EH (cell line): ENCODE results near the gene FAM237A.
A peak's percentile ranks its signal among the peaks of the same experiment; 100 is the strongest.

ENCODE experiments used
- DNase-seq: peaks from one replicate; pipeline ENCODE4 v3.0.0-alpha.2; 2015; ENCODE audit warnings: low read depth

FAM237A gene

DNA sequence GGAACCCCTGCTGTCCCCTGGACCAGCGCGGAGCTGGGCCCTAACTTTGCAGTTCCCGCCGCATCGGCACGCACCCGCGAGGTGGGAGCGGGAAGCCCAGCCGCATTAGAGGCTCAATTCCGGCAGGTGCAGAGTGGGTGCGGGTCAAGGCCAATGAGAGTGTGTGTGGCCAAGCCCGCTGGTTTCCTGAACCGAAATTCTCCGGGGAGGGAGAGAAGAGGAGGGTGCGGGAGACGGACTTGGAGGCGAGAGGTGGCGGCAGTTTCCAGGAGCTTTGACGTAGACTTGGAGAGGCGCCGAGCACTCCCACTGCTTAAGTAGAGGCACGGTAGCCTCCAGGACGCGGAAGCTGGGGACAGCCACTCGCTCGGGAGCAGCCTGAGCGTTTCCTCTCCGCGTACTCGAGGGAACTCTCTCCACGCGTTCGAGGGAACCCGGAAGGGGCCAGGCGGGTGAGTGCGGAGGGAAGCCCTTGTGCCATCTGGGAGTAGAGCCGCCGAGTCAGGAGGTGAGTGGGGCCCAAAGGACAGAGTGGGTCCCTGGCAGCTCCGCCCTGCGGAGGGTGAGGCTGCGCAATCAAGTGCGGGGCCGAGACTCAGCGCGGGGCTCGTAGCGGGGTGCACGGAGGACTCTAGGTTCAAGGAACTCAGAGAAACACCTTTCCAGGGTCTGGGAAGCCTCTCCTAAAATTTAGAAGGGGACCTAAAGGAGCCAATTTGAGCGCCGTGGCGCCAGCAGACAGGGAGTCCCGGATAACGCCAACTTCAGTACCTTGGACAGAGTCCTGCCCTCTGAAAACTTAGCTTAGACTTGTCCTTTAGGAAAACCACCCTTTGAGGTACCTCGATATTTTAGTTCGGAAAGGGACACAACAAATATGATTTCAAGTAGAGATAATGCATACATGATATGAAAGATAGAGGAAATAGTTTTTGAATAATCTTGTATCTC lies at the start of gene FAM237A:
Gene FAM237A, plus strand, starts transcription at position 413 of the 951 bp plus-strand sequence. CDS start 1,750 bp downstream, outside the sequence.
- peak; percentile 67 for DNase-seq

DNA sequence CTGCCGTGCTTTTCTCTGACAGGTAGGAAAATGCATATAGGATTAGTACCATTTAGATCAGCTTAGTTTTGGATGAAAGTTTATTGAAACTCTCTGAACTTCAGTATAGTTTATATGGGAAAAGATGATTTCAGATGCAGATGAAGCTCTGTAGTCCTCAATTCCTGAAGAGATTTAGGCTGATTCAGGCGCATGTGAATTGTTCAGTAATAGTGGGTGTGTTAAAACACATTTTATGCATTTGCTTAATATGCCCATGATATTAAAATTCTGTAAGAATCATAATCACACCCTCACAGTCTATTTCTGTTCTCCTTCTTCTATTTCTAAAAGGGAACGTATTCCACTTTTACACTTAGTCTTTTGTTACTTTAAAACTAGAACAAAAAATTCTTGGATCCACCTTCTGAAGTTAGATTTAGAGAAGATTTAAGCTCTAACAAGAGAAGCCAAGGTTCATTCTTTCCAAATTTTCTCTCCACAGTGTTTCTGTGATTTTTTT lies 44.5 kb upstream of the FAM237A start:
- DNase-seq = no peak

DNA sequence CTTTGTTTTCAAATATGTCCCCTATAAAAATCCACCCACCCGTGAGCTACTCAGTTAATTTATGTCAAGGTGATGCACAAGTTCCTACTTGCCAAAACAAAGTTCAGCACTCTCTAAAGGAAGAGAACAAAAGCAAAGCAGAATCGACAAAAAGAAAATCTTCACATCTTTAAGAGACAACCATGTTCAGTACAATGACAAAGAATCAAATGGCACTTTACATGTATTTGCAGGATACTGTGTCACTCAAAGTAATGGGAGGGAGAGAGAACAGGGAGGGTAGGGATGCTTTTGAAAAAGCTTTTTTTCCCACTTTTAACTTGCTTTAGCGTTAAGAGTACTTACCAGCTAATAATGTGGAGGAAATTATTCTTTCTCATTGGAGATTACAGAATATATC lies 39.0 kb upstream of the FAM237A start:
- no peak for DNase-seq

DNA sequence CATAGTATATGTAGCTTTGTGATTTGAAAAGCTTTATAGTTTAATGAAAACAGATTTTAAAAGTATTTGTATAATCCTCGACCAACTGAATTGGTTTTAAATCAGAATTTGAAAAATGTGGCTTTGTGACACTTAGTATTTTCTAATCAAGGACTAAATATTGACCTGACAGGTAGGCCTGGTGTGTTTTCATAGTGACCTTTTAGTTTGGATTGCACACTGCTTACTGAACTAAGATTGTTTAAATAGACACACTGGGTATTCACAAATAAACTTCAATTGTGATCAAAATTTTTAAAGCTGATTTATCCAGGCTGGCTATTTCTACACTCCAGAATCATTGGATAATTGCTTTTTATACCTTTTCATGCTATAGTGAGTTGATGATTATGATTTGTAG lies 31.8 kb upstream of the FAM237A start:
- no peak for DNase-seq

DNA sequence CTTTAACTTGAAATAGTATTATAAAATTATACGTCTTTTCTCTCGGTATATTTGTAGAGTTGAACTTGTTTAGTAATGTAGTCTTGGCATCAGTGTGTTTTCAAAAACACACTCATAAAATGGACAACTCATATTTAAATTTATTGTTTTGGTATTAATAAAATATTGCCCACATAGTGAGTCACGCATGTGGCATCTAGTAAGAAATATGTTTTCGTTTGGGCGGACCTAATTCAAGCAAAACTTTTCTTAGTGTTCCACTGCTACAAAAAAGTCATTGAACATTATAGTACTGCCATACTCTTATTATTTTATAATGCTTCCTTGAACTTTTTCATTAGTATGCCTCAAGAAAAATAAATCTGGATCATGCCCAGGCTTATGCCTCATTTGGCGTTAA lies 31.1 kb upstream of the FAM237A start:
- DNase-seq = no peak

DNA sequence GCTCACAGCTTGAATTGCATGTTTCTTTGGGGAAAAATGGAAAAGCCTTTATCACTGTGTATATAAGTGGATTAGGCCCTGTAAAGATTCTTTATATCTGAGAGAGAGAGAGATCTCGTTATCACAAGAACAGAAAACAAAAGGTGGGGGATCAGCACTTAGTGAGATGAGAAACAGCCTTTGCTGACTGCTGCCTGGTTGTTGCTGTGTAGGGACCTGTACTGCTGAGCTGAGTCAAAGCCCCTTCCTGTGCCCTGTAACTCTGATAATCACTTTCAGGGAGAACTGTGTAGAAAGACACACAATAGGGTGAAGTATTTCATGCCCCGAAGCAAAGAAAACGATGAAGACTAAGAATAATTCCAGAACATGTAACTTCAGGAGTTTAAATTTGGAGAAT lies 30.6 kb upstream of the FAM237A start:
- no peak for DNase-seq

DNA sequence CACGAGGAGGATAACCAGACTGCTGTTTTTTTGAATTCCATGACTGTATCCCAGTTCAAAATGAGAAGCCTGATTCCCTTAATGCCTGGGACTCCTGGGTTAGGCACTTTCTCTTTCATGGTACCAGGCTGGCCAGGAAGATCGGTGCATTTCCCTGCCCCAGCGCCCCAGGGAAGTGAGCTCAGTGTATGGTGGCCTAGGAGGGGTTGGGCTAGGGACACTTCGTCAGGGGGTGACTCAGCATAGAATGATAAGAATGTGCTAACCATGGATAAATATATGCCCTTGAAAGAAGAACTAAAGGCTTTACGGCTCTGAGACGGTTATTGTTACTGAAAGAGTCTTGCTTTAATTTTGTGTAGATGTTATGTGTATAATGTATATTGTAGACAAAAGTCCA lies 27.5 kb upstream of the FAM237A start:
- peak; percentile 58 for DNase-seq

DNA sequence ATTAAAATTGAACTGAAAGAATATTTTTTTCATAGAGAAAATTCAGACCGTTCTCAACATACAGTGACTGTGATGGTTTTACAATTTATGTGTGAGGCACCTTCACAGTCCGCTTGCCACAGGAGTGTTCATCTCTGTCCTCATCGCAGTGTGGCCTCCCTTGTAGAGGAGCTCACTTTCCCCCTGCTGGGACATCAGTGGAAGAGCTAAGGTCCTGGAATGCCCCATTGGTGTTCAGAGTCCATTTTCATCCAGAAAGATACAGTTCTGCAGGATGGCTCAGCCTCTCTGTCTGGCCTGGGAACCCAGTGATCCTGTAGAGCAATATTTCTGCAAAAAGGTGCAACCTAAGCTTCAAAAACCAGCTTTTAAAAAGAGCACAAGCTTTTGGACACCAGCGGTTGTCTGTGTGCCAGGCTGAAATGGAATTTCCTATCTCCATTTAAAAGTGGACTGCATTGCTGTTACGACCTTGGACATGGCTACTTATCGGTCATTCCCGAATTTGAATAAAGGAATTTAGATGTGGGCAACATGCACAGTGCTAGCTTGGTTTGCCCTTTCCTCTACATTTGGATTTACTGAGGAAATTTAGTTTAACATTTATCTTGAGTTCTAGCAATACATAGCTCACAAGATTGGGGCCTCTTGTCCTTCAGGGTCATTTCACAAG lies 26.7 kb upstream of the FAM237A start:
- no peak for DNase-seq

DNA sequence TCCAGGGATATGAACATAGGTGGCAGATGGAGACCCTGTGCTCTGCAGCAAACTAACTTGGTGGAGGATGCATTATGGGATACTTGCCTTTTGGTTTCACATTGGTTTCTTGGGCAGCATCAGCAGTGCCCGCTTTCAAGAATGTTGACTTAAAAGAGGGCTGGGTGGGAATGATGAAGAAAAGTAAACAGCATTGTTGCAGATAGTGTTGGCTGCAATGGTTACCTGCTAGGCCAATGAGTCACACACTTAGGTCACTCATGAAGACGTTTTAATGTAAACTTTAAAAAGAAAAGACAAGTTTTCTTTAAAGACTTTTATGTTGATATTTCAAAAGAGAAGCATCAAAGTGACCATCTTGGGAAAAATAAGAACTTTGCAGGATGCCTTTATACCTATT lies 26.1 kb upstream of the FAM237A start:
- no peak for DNase-seq

DNA sequence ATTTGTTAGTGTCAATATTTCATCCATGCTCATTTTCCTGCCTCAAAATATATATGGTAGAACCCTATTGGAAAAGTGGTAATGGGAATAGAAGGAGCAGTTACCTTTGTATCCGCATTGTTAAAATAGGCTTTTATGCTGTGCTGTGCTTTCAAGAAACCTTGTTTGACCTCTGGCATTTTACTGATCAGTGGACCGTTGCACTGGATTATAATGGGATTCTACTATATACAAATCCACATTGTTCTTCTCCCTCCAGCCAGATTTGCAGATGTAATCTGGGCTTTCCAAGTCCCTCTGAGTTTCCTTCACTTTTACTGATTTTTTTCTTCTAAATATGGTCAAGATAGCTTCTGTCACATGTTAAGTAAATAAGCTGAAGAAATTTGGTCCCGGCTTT lies 23.3 kb upstream of the FAM237A start:
- DNase-seq = no peak

DNA sequence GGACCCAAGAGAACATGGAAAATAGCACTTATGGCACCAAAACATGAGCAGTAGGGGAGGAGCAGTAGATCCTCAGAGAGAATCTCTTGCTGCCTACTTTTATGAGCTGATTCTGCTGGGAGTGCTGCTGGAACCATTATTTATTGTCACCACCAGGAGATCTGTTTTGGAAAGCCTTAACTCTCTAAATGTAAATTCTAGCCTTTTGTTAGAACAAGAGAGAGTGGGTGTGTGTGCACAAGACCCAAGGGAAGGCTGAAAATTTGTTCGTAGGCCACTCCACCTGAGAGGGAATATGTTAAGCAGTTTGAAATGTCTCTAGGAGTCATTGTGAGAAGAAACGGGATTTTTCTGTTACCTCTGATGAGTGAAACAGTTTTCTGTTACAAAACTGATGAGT lies 16.2 kb upstream of the FAM237A start:
- no peak for DNase-seq

DNA sequence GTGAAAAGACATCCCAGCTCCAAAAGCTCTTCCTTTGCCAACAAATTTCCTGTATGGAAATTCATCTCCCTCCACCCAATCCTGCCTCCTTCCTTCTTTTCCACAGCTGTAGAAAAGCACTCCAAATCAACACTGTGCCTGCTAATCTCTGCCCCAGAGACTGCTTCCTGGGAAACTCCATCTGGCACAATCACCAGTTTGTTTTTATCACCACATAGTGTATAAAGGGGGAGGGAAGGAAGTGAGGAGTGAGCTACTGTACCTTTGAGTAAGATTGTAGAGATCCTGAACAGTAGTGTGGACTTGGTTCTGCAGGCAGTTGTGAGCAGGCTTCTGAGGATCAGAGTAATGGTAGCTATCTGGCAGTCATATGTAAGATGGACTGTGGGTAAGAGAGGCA lies 14.7 kb upstream of the FAM237A start:
- no peak for DNase-seq

DNA sequence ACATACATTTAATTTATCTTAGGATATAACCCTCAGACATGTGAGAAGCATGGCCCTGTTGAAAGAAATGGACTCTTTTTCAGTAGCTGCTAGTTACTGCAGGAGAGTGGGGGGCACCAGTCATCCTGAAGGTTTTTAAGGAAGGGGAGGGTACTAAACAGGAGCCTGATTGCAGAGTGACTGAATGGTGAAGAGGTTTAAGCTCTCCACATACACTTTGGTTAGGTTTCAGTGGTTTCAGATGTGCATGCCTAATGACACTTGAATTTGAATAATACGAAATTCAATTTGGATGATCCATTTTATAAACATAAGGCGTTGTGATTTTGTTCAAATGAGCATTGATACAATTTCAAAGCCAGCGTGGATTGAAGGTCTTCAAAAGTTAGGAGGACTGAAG lies 10.9 kb upstream of the FAM237A start:
- no peak for DNase-seq

DNA sequence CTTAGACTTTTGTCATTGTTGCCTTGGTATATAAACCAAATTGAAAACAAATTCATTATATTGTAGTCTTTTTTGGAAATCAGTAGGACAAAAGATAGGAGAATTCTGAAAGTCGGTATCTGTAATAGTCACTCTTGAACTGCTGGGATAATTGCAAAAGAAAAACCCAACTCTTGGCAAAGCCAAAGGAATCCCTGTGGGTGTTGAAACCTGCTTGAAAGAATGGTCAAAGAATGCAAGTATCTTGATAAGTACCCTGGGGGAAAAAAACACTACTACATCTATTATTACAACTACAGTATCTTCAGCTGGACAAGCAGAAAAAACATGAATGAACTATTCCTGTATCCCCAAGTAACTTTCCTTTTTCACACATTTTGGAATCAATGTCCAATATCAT lies 7.3 kb upstream of the FAM237A start:
- DNase-seq = no peak

DNA sequence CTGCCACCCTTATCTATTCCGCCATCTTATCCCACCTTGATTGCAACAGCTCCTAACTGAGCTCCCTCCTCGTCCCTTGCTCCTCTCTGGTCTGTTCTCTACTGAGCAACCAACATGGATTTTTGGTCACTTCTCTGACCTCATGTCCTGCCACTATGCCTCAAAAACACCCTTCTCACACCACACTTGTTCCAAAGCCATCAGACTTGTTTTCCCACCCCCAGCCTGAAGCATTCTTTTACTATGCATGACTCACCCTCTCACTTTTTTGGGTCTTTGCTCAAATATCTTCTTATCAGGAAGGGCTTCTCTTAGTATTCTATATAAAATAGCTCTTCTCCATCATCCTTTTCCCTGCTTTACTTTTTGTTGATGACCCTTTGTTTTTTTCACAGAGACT lies 2.7 kb upstream of the FAM237A start:
- no peak for DNase-seq

DNA sequence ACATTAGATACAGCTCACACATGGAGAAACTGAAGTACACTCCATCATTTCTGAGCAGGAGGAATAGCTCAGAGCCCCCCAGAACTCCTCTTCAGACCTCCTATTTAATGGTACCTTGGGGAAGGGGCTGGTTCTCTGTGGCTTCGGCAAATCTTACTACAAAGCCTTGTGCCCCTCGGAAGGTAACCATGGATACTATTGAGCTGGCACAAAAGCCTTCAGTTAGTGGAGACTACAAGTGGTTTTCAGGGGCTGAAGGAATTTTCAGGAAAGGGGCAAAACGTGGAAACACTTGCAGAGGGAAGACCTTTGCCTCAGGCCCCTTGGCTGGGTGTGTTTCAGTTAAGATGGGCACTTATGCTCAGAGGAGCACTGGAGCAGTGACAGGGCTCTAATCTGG lies 1.1 kb upstream of the FAM237A start:
- no peak for DNase-seq

DNA sequence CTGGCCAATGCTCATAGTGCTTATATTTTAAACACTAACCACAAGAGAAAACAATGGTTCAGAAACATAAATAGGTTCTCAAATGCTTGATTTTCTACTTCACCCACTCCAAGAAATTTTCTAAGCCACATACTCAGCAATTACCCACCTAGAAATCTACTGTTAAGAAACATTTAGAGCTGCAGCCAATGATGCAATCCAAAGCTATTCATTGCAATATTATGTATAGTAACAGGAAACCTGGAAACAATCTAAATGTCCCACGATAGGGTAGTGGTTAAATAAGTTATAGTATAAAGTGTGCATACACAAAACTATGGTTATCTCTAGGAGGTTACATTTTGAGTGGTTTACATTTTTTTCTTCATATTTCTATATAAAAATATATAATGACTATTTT lies 5.7 kb downstream of the FAM237A start:
- DNase-seq = no peak

DNA sequence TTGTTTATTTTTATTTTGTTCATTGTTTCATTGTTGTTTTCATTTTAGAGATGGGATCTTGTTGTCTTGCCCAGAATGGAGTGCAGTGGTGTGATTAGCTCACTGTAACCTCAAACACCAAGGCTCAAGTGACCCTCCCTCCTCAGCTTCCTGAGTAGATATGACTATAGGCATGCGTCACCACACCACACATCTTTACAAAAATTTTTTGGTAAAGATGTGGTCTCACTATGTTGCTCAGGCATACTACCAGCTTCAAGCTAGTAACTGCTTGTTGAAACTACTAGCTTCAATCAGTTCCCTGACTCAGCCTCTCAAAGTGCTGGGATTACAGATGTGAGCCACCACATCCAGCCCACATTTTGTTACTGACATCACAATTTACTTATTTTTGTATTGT lies 14.8 kb downstream of the FAM237A start:
- DNase-seq = no peak

DNA sequence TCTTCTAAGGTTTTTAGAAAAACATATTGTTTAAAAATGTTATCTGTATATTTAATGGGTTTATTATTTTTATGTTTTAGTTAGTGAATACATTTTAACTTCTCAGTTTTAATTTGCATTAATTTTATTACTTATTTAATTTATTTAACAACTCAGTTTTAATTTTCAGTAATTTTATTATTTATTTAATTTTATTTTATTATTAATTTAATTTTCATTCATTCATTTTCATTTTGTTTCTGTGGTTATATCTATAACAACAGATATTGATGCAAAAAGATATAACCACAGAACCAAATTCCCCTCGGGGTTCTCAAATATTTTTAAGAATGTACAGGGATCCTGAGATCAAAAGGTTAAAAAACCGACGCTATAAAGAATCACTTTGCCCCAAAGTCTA lies 23.0 kb downstream of the FAM237A start:
- DNase-seq = no peak

DNA sequence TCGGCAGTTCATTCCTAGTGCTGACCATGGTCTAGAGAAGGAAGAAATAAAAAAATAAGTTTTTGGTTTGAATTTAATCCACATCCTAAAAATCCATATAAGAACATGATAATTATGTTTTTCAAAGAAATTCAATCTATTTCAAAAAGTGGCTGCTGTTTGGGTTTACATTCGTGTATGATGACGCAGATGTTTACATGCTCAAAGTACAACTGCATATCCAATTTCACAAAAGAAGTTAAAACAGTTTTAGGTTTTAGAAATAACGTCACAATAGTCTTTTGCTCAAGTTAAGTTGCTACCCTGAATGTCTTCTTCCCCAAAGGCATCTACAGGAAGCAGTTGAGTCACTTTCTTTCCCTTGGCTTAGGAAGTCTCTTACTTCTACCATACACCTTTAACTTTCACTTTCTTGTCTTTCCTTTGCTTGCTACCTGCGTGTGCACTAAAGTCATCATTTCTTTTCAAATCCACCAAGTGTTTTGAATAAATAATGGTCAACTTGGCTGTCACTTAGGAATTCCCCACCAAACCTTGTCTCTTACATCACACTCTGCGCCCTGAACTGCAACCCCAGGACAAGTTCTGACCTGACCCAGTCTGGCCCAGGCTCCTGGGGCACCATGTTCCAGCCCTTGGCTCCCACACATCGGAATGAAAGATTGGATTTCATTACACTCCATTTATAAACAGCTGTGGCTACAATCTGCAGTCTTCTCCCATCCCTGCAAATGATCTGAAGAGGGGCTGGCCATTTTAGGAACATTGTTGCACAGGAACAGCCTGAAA lies 28.4 kb downstream of the FAM237A start:
- no peak for DNase-seq

DNA sequence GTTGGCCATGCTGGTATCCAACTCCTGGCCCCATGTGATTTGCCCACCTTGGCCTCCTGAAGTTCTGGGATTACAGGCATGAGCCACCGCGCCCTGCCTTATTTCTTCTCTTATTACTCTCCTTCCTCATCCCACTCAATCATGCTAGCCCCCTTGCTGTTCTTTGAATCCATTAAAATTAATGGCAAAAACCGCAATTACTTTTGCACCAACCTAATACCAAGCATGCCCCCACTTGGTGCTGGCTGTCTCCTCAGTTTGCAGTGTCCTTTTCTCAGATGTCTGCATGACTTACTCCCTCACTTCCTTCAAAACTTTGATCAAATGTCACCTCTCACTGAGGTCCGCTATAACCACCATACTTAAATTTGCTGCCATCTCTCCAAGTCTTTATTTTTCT lies 41.3 kb downstream of the FAM237A start:
- DNase-seq = no peak

DNA sequence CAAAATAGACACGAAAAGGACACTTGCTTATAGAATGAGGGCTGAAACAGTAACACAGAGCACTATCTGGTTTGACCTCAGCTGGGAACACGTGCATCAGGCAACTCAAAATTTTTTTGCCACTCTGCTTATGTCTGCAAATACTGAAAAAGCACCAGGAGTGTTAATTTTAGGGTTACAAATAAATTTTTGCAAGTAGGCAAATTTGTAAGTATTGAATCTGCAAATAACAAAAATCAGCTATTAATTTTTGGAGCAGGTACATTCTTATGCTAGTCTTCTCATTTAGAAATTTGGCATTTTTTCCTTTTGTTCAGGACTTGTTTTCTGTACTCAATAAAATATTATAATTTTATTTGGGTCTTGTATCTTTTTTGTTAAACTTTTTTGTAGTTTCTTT lies 46.2 kb downstream of the FAM237A start:
- no peak for DNase-seq

DNA sequence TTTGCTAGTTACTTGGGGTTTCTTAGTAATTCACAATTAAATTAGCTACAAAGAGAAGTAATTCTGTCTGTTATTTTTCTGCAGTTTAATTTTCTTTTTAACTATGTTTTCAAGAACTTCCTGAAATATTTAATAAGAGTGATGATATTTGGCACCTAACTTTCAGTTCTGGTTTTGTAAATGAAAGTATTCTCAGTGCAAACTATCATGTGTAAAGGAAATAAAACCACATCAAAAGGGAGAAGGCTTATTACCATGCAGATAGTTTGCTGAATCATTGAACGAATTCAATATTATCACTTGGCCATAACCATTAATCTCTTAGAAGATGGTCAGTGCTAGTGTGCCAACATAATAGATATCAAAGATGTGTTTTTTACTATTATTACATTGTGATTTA lies 46.7 kb downstream of the FAM237A start:
- no peak for DNase-seq
